Liver (tissue), 9 donors: Measurements from ENCODE around the gene EIF3K. TPM values are rescaled to one million over a fixed set of nuclear protein-coding genes. Genes with fewer than 3 reads are reported as not detected.

Experiments used
- DNase-seq: peaks from one replicate; pipeline ENCODE4 v3.0.0-alpha.2; 2017; ENCODE audit warnings: low spot score
- H3K27ac ChIP-seq, 2 donors: one replicate each; pipeline ENCODE4 v1.7.0; 2013; ENCODE audit warnings: inconsistent platforms in 2 of 2, low read length in 2 of 2, control low read depth in 1 of 2, low read depth in 1 of 2, mild to moderate bottlenecking in 1 of 2
- H3K27me3 ChIP-seq, 4 donors: one replicate each; pipeline versions ENCODE4 v1.6.1 to v1.7.0; 2013; ENCODE audit warnings: low read length in 3 of 4, inconsistent platforms in 1 of 4, mild to moderate bottlenecking in 1 of 4, moderate library complexity in 1 of 4; ENCODE audit not compliant: control insufficient read depth in 4 of 4, insufficient read depth in 4 of 4
- H3K36me3 ChIP-seq, 4 donors: one replicate each; pipeline versions ENCODE4 v1.6.1 to v1.7.0; 2013; ENCODE audit warnings: low read length in 3 of 4, mild to moderate bottlenecking in 3 of 4, low read depth in 1 of 4, moderate library complexity in 1 of 4; ENCODE audit not compliant: control insufficient read depth in 4 of 4, insufficient read depth in 3 of 4
- H3K4me1 ChIP-seq, 4 donors: one replicate each; pipeline versions ENCODE4 v1.6.1 to v1.7.0; 2013; ENCODE audit warnings: low read length in 3 of 4, mild to moderate bottlenecking in 3 of 4, moderate library complexity in 1 of 4; ENCODE audit not compliant: control insufficient read depth in 4 of 4, insufficient read depth in 4 of 4
- H3K4me3 ChIP-seq, 3 donors: one replicate each; pipeline versions ENCODE4 v1.6.1 to v1.7.0; 2013; ENCODE audit warnings: low read length in 3 of 3, control low read depth in 1 of 3, low read depth in 1 of 3, mild to moderate bottlenecking in 1 of 3
- H3K9ac ChIP-seq, 2 donors: one replicate each; pipeline ENCODE4 v1.7.0; 2013; ENCODE audit warnings: low read length in 2 of 2, mild to moderate bottlenecking in 2 of 2, moderate library complexity in 2 of 2, control low read depth in 1 of 2, low read depth in 1 of 2
- H3K9me3 ChIP-seq, 4 donors: one replicate each; pipeline versions ENCODE4 v1.6.1 to v1.7.0; 2013; ENCODE audit warnings: low read length in 3 of 4; ENCODE audit not compliant: control insufficient read depth in 4 of 4
- EGR1 ChIP-seq, 2 donors: IDR thresholded peaks; 2 replicates each; pipeline ENCODE4 v1.6.1; 2016 to 2018; ENCODE audit warnings: antibody characterized with exemption in 2 of 2, low read depth in 2 of 2
- FOXA1 ChIP-seq: IDR thresholded peaks from 2 replicates; pipeline ENCODE4 v1.6.1; 2016; ENCODE audit warnings: antibody characterized with exemption
- FOXA2 ChIP-seq: IDR thresholded peaks from 2 replicates; pipeline ENCODE4 v1.6.1; 2016; ENCODE audit warnings: antibody characterized with exemption
- GABPA ChIP-seq, 2 donors: IDR thresholded peaks in 1 of 2; conservative IDR thresholded peaks in 1 of 2; 2 replicates each; pipeline ENCODE4 v1.6.1; 2016; ENCODE audit warnings: antibody characterized with exemption in 2 of 2, mild to moderate bottlenecking in 1 of 2, moderate library complexity in 1 of 2
- HNF4A ChIP-seq, 2 donors: conservative IDR thresholded peaks; 2 replicates each; pipeline ENCODE4 v1.6.1; 2016; ENCODE audit warnings: antibody characterized with exemption in 2 of 2, mild to moderate bottlenecking in 2 of 2
- HNF4G ChIP-seq: IDR thresholded peaks from 2 replicates; pipeline ENCODE4 v1.6.1; 2016; ENCODE audit warnings: antibody characterized with exemption
- JUND ChIP-seq, 2 donors: IDR thresholded peaks; 2 replicates each; pipeline ENCODE4 v1.6.1; 2016; ENCODE audit warnings: antibody characterized with exemption in 2 of 2
- MAX ChIP-seq: IDR thresholded peaks from 2 replicates; pipeline ENCODE4 v1.6.1; 2016; ENCODE audit warnings: antibody characterized with exemption
- NR2F2 ChIP-seq: IDR thresholded peaks from 2 replicates; pipeline ENCODE4 v1.6.1; 2016; ENCODE audit warnings: antibody characterized with exemption
- RAD21 ChIP-seq, 2 donors: IDR thresholded peaks; 2 replicates each; pipeline ENCODE4 v1.6.1; 2016; ENCODE audit warnings: antibody characterized with exemption in 2 of 2, mild to moderate bottlenecking in 2 of 2
- REST ChIP-seq: IDR thresholded peaks from 2 replicates; pipeline ENCODE4 v1.6.1; 2016; ENCODE audit warnings: antibody characterized with exemption, mild to moderate bottlenecking
- RXRA ChIP-seq, 2 donors: IDR thresholded peaks; 2 replicates each; pipeline ENCODE4 v1.6.1; 2017 to 2018; ENCODE audit warnings: antibody characterized with exemption in 2 of 2, mild to moderate bottlenecking in 1 of 2
- SP1 ChIP-seq: IDR thresholded peaks from 2 replicates; pipeline ENCODE4 v1.6.1; 2018; ENCODE audit warnings: antibody characterized with exemption, mild to moderate bottlenecking
- TAF1 ChIP-seq: conservative IDR thresholded peaks from 2 replicates; pipeline ENCODE4 v1.6.1; 2016; ENCODE audit warnings: antibody characterized with exemption, mild to moderate bottlenecking
- YY1 ChIP-seq: IDR thresholded peaks from 2 replicates; pipeline ENCODE4 v1.6.1; 2016; ENCODE audit warnings: antibody characterized with exemption, mild to moderate bottlenecking
- ZBTB33 ChIP-seq: IDR thresholded peaks from 2 replicates; pipeline ENCODE4 v1.6.1; 2016; ENCODE audit warnings: antibody characterized with exemption
- WGBS: extraction: QIAGEN DNeasy Blood & Tissue Kit; methylation state at CpG from one replicate; pipeline ENCODE4 v1.1.7; 2013; 5-methylcytosine and 5-hydroxymethylcytosine counted together
- polyA plus RNA-seq, 2 donors: library from polyadenylated mRNA; stranded (reverse) in 1 of 2; unstranded in 1 of 2; fragments of 200-250 nt in 1 of 2; fragments of >200 nt in 1 of 2; fragmentation: Nextera tagmentation in 1 of 2; extraction: Ambion mirVana in 1 of 2; gene quantifications; one replicate each; pipeline versions ENCODE4 v1.2.1 to v1.2.3, GENCODE V29; 2013 to 2015
- total RNA-seq, 2 donors: library from RNA; depleted of rRNA; stranded (reverse); fragments of >200 nt; gene quantifications; one replicate each; pipeline ENCODE4 v1.2.3, GENCODE V29; 2014
- TF ChIP-seq, protein P1 (sequence below): IDR thresholded peaks from 2 replicates; pipeline ENCODE4 v1.6.1; 2016; ENCODE audit warnings: antibody characterized with exemption
- donor health status: healthy.
- donor health status: healthy.
- donor health status: healthy.
- donor health status: healthy.
- donor health status: healthy.

Gene EIF3K
- total and polyA plus RNA-seq, 4 donors = 118 to 240 (median 151) TPM

- TF ChIP-seq JUND (IDR thresholded peaks at IDR 0.05) (no peak), NR2F2 (peak; percentile 72), ZBTB33 (no peak), FOXA2 (no peak), RXRA (IDR thresholded peaks at IDR 0.05) (no peak), RAD21 (IDR thresholded peaks at IDR 0.05) (peak in 1 of 2 donors; percentile 16), SP1 (no peak), GABPA (IDR thresholded peaks at IDR 0.05 in 1 of 2, conservative IDR thresholded peaks at IDR 0.05 in 1 of 2) (no peak), YY1 (no peak), MAX (no peak), REST (no peak), FOXA1 (no peak), HNF4A (conservative IDR thresholded peaks at IDR 0.05) (no peak), EGR1 (IDR thresholded peaks at IDR 0.05; ENCODE audit: low read depth in 2 of 2) (no peak)
- TF ChIP-seq, protein P1, sequence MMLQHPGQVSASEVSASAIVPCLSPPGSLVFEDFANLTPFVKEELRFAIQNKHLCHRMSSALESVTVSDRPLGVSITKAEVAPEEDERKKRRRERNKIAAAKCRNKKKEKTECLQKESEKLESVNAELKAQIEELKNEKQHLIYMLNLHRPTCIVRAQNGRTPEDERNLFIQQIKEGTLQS = no peak
- no peaks in the 10 kb centered on the region for H3K9me3 ChIP-seq
- no peak overlapping the region for H3K27ac ChIP-seq
- H3K36me3 ChIP-seq = peaks cover 0 to 7% (median 1%) of the 10 kb centered on the region in 4 donors
- DNase-seq = no peak
- H3K9ac ChIP-seq = no peak overlapping the region
- H3K27me3 ChIP-seq = no peaks in the 10 kb centered on the region
- H3K4me1 ChIP-seq = peaks cover 0 to 2% (median 0%) of the 10 kb centered on the region in 4 donors
- 82% methylated on average over 4 of the region's 4 CpGs for WGBS
- H3K4me3 ChIP-seq = no peak overlapping the region
These were observed 21.4 kb downstream of the EIF3K start for GRCh38 chr19:38640368-38640767.

GRCh38 chr19:38642176-38642575, 23.2 kb downstream of the EIF3K start:
- H3K27ac ChIP-seq = no peak overlapping the region
- H3K9me3 ChIP-seq = no peaks in the 10 kb centered on the region
- no peaks in the 10 kb centered on the region for H3K4me1 ChIP-seq
- H3K9ac ChIP-seq = no peak overlapping the region
- TF ChIP-seq MAX (no peak), JUND (IDR thresholded peaks at IDR 0.05) (no peak), REST (no peak), FOXA2 (no peak), FOXA1 (no peak), HNF4G (no peak), GABPA (IDR thresholded peaks at IDR 0.05 in 1 of 2, conservative IDR thresholded peaks at IDR 0.05 in 1 of 2) (no peak), NR2F2 (no peak), RXRA (IDR thresholded peaks at IDR 0.05) (no peak), TAF1 (no peak), ZBTB33 (no peak), RAD21 (IDR thresholded peaks at IDR 0.05) (no peak), SP1 (no peak)
- WGBS = 93% methylated on average over 9 of the region's 9 CpGs
- no peaks in the 10 kb centered on the region for H3K27me3 ChIP-seq
- no peak overlapping the region for H3K4me3 ChIP-seq
- peaks cover 0 to 2% (median 0%) of the 10 kb centered on the region in 4 donors for H3K36me3 ChIP-seq
- no peak for DNase-seq
